GM23338 (cell line): ENCODE measurements around the gene ZNF385B. TPM values are rescaled to one million over a fixed set of nuclear protein-coding genes. Genes with fewer than 3 reads are reported as not detected.

Experiments used
- ATAC-seq: fragments of 200-7000 bp; cut with Tn5 transposase; 3 replicates; pipeline ENCODE4 v1.9.1; 2020
- DNase-seq: peaks from one replicate; pipeline ENCODE4 v3.0.0-alpha.2; 2015; ENCODE audit warnings: low spot score
- H2AFZ ChIP-seq: fragments of 200-600 bp; sonication (generic); 2 replicates; pipeline ENCODE4 v1.8.0; 2016; ENCODE audit warnings: antibody characterized with exemption, mild to moderate bottlenecking, moderate library complexity
- H3F3A ChIP-seq: fragments of 200-600 bp; sonication (generic); replicated peaks from 2 replicates; pipeline ENCODE4 v1.8.0; 2017; ENCODE audit warnings: antibody characterized with exemption, mixed run types, low read depth
- H3K27ac ChIP-seq: fragments of 200-600 bp; sonication (generic); 2 replicates; pipeline ENCODE4 v1.6.1; 2016; ENCODE audit warnings: low read depth
- H3K27me3 ChIP-seq: fragments of 200-600 bp; sonication (generic); 2 replicates; pipeline ENCODE4 v1.8.0; 2016; ENCODE audit warnings: mild to moderate bottlenecking, mixed run types, moderate library complexity; ENCODE audit not compliant: insufficient read depth
- H3K36me3 ChIP-seq: fragments of 200-600 bp; sonication (generic); 2 replicates; pipeline ENCODE4 v1.8.0; 2016; ENCODE audit warnings: mild to moderate bottlenecking; ENCODE audit not compliant: insufficient read depth
- H3K4me1 ChIP-seq: fragments of 200-600 bp; sonication (generic); 2 replicates; pipeline ENCODE4 v1.8.0; 2016; ENCODE audit warnings: mild to moderate bottlenecking, moderate library complexity; ENCODE audit not compliant: insufficient read depth
- H3K4me2 ChIP-seq: fragments of 200-600 bp; sonication (generic); 2 replicates; pipeline ENCODE4 v1.7.1; 2017; ENCODE audit warnings: mixed run types
- H3K4me3 ChIP-seq: fragments of 200-600 bp; sonication (generic); 2 replicates; pipeline ENCODE4 v1.6.1; 2016; ENCODE audit warnings: mixed run types
- H3K79me2 ChIP-seq: fragments of 200-600 bp; sonication (generic); replicated peaks from 2 replicates; pipeline ENCODE4 v1.8.0; 2017; ENCODE audit warnings: mild to moderate bottlenecking; ENCODE audit not compliant: insufficient read depth
- H3K9me2 ChIP-seq: fragments of 200-600 bp; sonication (generic); 2 replicates; pipeline ENCODE4 v1.8.0; 2017; ENCODE audit not compliant: insufficient read depth
- H4K20me1 ChIP-seq: fragments of 200-600 bp; sonication (generic); replicated peaks from 2 replicates; pipeline ENCODE4 v1.8.0; 2017; ENCODE audit warnings: mild to moderate bottlenecking; ENCODE audit not compliant: insufficient read depth
- H3K27ac Mint-ChIP-seq: 2 replicates; pipeline ENCODE4 v1.8.0; 2020; ENCODE audit warnings: inconsistent platforms, mild to moderate bottlenecking, moderate library complexity, mixed read lengths
- H3K27me3 Mint-ChIP-seq: 3 replicates; pipeline ENCODE4 v1.8.0; 2022; ENCODE audit warnings: low read depth, mild to moderate bottlenecking, moderate library complexity, mixed read lengths, inconsistent platforms; ENCODE audit not compliant: insufficient read depth, poor library complexity
- H3K36me3 Mint-ChIP-seq: 3 replicates; pipeline ENCODE4 v1.8.0; 2021; ENCODE audit warnings: low read depth, mild to moderate bottlenecking, inconsistent platforms, moderate library complexity, mixed read lengths
- H3K4me1 Mint-ChIP-seq: 3 replicates; pipeline ENCODE4 v1.8.0; 2020; ENCODE audit warnings: mild to moderate bottlenecking, inconsistent platforms, mixed read lengths
- H3K4me3 Mint-ChIP-seq: 3 replicates; pipeline ENCODE4 v1.8.0; 2021; ENCODE audit warnings: moderate library complexity, mild to moderate bottlenecking, inconsistent platforms, mixed read lengths
- H3K9me3 Mint-ChIP-seq: 3 replicates; pipeline ENCODE4 v1.8.0; 2020; ENCODE audit warnings: moderate library complexity, mild to moderate bottlenecking, inconsistent platforms, mixed read lengths
- CREB1 ChIP-seq: fragments of 250-450 bp; sonication (Bioruptor Pico); IDR thresholded peaks from 2 replicates; pipeline ENCODE4 v1.5.0; 2020; ENCODE audit warnings: low read depth, mild to moderate bottlenecking, moderate library complexity
- EZH2 ChIP-seq: fragments of 200-600 bp; sonication (generic); IDR thresholded peaks from one replicate; pipeline ENCODE4 v1.8.0; 2017; ENCODE audit warnings: antibody characterized with exemption, mild to moderate bottlenecking, low read depth; ENCODE audit not compliant: unreplicated experiment
- EZH2phosphoT487 ChIP-seq: fragments of 200-600 bp; sonication (generic); IDR thresholded peaks from one replicate; pipeline ENCODE4 v1.8.1; 2018; ENCODE audit warnings: antibody characterized with exemption; ENCODE audit not compliant: unreplicated experiment
- JUNB ChIP-seq: IDR thresholded peaks from one replicate; pipeline ENCODE4 v1.6.1; 2016; ENCODE audit warnings: antibody characterized with exemption; ENCODE audit not compliant: unreplicated experiment
- NANOG ChIP-seq: IDR thresholded peaks from 2 replicates; pipeline ENCODE4 v1.6.1; 2016; ENCODE audit warnings: antibody characterized with exemption, borderline replicate concordance
- POLR2AphosphoS5 ChIP-seq: IDR thresholded peaks from 2 replicates; pipeline ENCODE4 v1.6.1; 2016; ENCODE audit warnings: antibody characterized with exemption, low read depth
- STAT1 ChIP-seq: IDR thresholded peaks from one replicate; pipeline ENCODE4 v1.6.1; 2016; ENCODE audit warnings: antibody characterized with exemption; ENCODE audit not compliant: unreplicated experiment
- ZNF331 ChIP-seq: fragments of 250-450 bp; sonication (Bioruptor Pico); IDR thresholded peaks from 2 replicates; pipeline ENCODE4 v1.5.0; 2020; ENCODE audit warnings: low read depth, mild to moderate bottlenecking, moderate library complexity
- ZNF462 ChIP-seq: fragments of 250-450 bp; sonication (Bioruptor Pico); IDR thresholded peaks from 2 replicates; pipeline ENCODE4 v1.5.0; 2020; ENCODE audit warnings: mild to moderate bottlenecking, moderate library complexity
- polyA plus RNA-seq: library from polyadenylated mRNA; unstranded; fragments of >200 nt; fragmentation: Nextera tagmentation; extraction: Ambion mirVana; gene quantifications from 2 replicates; pipeline ENCODE4 v1.2.1, GENCODE V29; 2016
- total RNA-seq: library from RNA; depleted of rRNA; stranded (reverse); fragments of >200 nt; shearing (Covaris generic); gene quantifications from 2 replicates; pipeline ENCODE4 v1.2.3, GENCODE V29; 2014
- TF ChIP-seq, protein P1 (sequence below): IDR thresholded peaks from one replicate; pipeline ENCODE4 v1.6.1; 2018; ENCODE audit warnings: antibody characterized with exemption; ENCODE audit not compliant: unreplicated experiment
- TF ChIP-seq, protein P2 (sequence below): IDR thresholded peaks from 2 replicates; pipeline ENCODE4 v1.6.1; 2016; ENCODE audit warnings: antibody characterized with exemption

Gene ZNF385B
- total and polyA plus RNA-seq, 2 experiments from 2014 or later: 1.5 to 4.6 TPM

DNA sequence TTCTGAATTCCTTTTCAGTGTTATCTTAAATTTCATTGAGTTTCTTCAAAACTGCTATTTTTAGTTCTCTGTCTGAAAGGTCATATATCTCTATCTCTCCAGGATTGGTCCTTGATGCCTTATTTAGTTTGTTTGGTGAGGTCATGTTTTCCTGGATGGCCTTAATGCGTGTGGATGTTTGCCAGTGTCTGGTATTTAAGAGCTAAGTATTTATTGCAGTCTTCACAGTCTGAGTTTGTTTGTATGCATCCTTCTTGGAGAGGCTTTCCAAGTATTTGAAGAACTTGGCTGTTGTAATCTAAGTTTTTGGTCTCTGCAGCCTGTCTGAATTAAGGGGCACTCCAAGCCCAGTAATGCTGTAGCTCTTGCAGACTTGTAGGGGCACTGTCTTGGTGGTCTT lies 249.3 kb downstream of the ZNF385B start (continued):
- TF ChIP-seq, protein P1, sequence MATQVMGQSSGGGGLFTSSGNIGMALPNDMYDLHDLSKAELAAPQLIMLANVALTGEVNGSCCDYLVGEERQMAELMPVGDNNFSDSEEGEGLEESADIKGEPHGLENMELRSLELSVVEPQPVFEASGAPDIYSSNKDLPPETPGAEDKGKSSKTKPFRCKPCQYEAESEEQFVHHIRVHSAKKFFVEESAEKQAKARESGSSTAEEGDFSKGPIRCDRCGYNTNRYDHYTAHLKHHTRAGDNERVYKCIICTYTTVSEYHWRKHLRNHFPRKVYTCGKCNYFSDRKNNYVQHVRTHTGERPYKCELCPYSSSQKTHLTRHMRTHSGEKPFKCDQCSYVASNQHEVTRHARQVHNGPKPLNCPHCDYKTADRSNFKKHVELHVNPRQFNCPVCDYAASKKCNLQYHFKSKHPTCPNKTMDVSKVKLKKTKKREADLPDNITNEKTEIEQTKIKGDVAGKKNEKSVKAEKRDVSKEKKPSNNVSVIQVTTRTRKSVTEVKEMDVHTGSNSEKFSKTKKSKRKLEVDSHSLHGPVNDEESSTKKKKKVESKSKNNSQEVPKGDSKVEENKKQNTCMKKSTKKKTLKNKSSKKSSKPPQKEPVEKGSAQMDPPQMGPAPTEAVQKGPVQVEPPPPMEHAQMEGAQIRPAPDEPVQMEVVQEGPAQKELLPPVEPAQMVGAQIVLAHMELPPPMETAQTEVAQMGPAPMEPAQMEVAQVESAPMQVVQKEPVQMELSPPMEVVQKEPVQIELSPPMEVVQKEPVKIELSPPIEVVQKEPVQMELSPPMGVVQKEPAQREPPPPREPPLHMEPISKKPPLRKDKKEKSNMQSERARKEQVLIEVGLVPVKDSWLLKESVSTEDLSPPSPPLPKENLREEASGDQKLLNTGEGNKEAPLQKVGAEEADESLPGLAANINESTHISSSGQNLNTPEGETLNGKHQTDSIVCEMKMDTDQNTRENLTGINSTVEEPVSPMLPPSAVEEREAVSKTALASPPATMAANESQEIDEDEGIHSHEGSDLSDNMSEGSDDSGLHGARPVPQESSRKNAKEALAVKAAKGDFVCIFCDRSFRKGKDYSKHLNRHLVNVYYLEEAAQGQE: no peak
- TF ChIP-seq STAT1: no peak
- no peak for TF ChIP-seq NANOG

- H3K27me3 Mint-ChIP-seq: no peaks in the 10 kb centered on the region
- no peak for ATAC-seq
- H3K4me1 Mint-ChIP-seq: peaks cover 16% of the 10 kb centered on the region
- no peak for DNase-seq
- no peaks in the 10 kb centered on the region for H4K20me1 ChIP-seq
- TF ChIP-seq POLR2AphosphoS5 (no peak), JUNB (no peak), CREB1 (CRISPR knock-in tag) (no peak), NANOG (no peak), EZH2 (no peak), ZNF462 (CRISPR knock-in tag) (no peak), STAT1 (no peak), ZNF331 (no peak), EZH2phosphoT487 (no peak)
- TF ChIP-seq, protein P1: no peak
- TF ChIP-seq, protein P2, sequence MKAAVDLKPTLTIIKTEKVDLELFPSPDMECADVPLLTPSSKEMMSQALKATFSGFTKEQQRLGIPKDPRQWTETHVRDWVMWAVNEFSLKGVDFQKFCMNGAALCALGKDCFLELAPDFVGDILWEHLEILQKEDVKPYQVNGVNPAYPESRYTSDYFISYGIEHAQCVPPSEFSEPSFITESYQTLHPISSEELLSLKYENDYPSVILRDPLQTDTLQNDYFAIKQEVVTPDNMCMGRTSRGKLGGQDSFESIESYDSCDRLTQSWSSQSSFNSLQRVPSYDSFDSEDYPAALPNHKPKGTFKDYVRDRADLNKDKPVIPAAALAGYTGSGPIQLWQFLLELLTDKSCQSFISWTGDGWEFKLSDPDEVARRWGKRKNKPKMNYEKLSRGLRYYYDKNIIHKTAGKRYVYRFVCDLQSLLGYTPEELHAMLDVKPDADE: no peak
- peaks cover 12% of the 10 kb centered on the region; the same call in 1 of the 2 replicates for H3K4me1 ChIP-seq
- peaks cover 4% of the 10 kb centered on the region; the same call in 1 of the 2 replicates for H3K9me2 ChIP-seq
- no peaks in the 10 kb centered on the region for H3F3A ChIP-seq
- no peak overlapping the region for H2AFZ ChIP-seq
- no peaks in the 10 kb centered on the region for H3K79me2 ChIP-seq
- no peaks in the 10 kb centered on the region for H3K27me3 ChIP-seq
- H3K4me3 Mint-ChIP-seq: no peak overlapping the region
- H3K9me3 Mint-ChIP-seq: no peaks in the 10 kb centered on the region
- no peak overlapping the region for H3K27ac Mint-ChIP-seq
- H3K4me3 ChIP-seq: no peak overlapping the region
- H3K4me2 ChIP-seq: no peak overlapping the region
- H3K36me3 Mint-ChIP-seq: no peaks in the 10 kb centered on the region
- no peak overlapping the region for H3K27ac ChIP-seq
- no peaks in the 10 kb centered on the region for H3K36me3 ChIP-seq
These were observed 255.3 kb downstream of the ZNF385B start for GRCh38 chr2:179606141-179606540.
